Loucy (cell line): ENCODE data around the gene RGS19.

ENCODE experiments used
- EZH2phosphoT487 ChIP-seq: fragments of 200-600 bp; IDR thresholded peaks from 2 replicates; pipeline ENCODE4 v1.6.1; 2018; ENCODE audit warnings: antibody characterized with exemption, mild to moderate bottlenecking, moderate library complexity, borderline replicate concordance
- TF ChIP-seq, protein P1 (sequence below): fragments of 200-600 bp; sonication (generic); conservative IDR thresholded peaks from 2 replicates; pipeline ENCODE4 v1.5.1; 2014; ENCODE audit warnings: mild to moderate bottlenecking, antibody characterized with exemption, low read length

DNA sequence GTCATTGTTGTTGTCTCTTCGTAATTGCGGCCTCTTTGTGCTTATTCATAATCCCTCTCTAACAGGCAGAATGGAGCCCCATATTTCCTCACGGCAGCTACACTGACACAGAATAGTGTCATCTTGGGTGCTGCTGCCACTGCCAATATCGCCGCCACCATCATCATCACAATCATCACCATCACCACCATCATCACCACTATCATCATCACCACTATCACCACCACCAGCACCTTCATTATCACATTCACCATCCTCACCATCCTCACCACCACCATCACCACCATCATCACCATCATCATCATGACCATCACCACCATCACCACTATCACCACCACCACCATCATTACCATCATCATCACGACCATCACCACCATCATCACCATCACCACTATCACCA lies 17.2 kb upstream of the RGS19 start:
- TF ChIP-seq, protein P1, sequence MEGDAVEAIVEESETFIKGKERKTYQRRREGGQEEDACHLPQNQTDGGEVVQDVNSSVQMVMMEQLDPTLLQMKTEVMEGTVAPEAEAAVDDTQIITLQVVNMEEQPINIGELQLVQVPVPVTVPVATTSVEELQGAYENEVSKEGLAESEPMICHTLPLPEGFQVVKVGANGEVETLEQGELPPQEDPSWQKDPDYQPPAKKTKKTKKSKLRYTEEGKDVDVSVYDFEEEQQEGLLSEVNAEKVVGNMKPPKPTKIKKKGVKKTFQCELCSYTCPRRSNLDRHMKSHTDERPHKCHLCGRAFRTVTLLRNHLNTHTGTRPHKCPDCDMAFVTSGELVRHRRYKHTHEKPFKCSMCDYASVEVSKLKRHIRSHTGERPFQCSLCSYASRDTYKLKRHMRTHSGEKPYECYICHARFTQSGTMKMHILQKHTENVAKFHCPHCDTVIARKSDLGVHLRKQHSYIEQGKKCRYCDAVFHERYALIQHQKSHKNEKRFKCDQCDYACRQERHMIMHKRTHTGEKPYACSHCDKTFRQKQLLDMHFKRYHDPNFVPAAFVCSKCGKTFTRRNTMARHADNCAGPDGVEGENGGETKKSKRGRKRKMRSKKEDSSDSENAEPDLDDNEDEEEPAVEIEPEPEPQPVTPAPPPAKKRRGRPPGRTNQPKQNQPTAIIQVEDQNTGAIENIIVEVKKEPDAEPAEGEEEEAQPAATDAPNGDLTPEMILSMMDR: no peak
- no peak for TF ChIP-seq EZH2phosphoT487
